H1 (cell line): Measurements from ENCODE around the gene CFL2. TPM values are rescaled to one million over a fixed set of nuclear protein-coding genes. Genes with fewer than 3 reads are reported as not detected.

Source experiments
- polyA plus RNA-seq, 7 experiments: library from polyadenylated mRNA; depleted of rRNA in 3 of 7; stranded (reverse) in 5 of 7; unstranded in 2 of 7; fragments of >200 nt in 5 of 7; fragments of 200-250 nt in 2 of 7; gene quantifications; 1 replicate in 5 of 7; 2 replicates in 1 of 7; 4 replicates in 1 of 7; pipeline versions ENCODE4 v1.2.1 to v1.2.3, GENCODE V29; 2011 to 2013; ENCODE audit warnings: missing spikeins in 2 of 7, mixed read lengths in 2 of 7
- total RNA-seq: library from RNA; stranded (reverse); fragmentation: NEBNext Ultra II Directional; extraction: Animal tissue kit (Norgen Biotek cat#: 25700); gene quantifications from 2 replicates; pipeline ENCODE4 v1.2.1, GENCODE V29; 2021
- TF ChIP-seq, protein P1 (sequence below): fragments of 300-600 bp; sonication (generic); IDR thresholded peaks from 2 replicates; pipeline ENCODE4 v1.7.1; 2012; ENCODE audit warnings: low read length, moderate library complexity, mild to moderate bottlenecking, inconsistent platforms; ENCODE audit not compliant: insufficient replicate concordance

The CFL2 gene
- total and polyA plus RNA-seq, 2 of the 8 experiments (the other 6 are each of a cell fraction or from before 2014, with no cell fraction given) = 9.7 to 20.5 TPM

DNA sequence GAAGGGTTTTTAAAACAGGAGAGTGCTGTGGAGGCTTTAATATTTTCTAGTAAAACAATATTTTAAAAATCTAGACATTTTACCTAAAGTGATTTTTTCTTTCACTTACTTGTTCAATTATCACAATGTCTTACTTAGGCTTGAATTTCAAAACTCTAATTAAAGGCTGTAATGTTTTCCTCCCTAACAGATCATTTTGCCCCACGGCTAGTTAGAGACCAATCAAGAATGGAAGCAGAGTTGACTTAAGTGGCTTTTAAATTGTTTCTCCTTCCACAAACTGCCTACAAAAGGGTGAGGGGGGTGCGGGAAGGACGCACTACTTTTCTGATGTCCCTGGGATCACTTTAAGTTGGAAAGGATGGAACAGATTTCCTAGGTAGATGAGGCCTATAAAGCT lies 9.5 kb upstream of the CFL2 start (continued):
- TF ChIP-seq, protein P1, sequence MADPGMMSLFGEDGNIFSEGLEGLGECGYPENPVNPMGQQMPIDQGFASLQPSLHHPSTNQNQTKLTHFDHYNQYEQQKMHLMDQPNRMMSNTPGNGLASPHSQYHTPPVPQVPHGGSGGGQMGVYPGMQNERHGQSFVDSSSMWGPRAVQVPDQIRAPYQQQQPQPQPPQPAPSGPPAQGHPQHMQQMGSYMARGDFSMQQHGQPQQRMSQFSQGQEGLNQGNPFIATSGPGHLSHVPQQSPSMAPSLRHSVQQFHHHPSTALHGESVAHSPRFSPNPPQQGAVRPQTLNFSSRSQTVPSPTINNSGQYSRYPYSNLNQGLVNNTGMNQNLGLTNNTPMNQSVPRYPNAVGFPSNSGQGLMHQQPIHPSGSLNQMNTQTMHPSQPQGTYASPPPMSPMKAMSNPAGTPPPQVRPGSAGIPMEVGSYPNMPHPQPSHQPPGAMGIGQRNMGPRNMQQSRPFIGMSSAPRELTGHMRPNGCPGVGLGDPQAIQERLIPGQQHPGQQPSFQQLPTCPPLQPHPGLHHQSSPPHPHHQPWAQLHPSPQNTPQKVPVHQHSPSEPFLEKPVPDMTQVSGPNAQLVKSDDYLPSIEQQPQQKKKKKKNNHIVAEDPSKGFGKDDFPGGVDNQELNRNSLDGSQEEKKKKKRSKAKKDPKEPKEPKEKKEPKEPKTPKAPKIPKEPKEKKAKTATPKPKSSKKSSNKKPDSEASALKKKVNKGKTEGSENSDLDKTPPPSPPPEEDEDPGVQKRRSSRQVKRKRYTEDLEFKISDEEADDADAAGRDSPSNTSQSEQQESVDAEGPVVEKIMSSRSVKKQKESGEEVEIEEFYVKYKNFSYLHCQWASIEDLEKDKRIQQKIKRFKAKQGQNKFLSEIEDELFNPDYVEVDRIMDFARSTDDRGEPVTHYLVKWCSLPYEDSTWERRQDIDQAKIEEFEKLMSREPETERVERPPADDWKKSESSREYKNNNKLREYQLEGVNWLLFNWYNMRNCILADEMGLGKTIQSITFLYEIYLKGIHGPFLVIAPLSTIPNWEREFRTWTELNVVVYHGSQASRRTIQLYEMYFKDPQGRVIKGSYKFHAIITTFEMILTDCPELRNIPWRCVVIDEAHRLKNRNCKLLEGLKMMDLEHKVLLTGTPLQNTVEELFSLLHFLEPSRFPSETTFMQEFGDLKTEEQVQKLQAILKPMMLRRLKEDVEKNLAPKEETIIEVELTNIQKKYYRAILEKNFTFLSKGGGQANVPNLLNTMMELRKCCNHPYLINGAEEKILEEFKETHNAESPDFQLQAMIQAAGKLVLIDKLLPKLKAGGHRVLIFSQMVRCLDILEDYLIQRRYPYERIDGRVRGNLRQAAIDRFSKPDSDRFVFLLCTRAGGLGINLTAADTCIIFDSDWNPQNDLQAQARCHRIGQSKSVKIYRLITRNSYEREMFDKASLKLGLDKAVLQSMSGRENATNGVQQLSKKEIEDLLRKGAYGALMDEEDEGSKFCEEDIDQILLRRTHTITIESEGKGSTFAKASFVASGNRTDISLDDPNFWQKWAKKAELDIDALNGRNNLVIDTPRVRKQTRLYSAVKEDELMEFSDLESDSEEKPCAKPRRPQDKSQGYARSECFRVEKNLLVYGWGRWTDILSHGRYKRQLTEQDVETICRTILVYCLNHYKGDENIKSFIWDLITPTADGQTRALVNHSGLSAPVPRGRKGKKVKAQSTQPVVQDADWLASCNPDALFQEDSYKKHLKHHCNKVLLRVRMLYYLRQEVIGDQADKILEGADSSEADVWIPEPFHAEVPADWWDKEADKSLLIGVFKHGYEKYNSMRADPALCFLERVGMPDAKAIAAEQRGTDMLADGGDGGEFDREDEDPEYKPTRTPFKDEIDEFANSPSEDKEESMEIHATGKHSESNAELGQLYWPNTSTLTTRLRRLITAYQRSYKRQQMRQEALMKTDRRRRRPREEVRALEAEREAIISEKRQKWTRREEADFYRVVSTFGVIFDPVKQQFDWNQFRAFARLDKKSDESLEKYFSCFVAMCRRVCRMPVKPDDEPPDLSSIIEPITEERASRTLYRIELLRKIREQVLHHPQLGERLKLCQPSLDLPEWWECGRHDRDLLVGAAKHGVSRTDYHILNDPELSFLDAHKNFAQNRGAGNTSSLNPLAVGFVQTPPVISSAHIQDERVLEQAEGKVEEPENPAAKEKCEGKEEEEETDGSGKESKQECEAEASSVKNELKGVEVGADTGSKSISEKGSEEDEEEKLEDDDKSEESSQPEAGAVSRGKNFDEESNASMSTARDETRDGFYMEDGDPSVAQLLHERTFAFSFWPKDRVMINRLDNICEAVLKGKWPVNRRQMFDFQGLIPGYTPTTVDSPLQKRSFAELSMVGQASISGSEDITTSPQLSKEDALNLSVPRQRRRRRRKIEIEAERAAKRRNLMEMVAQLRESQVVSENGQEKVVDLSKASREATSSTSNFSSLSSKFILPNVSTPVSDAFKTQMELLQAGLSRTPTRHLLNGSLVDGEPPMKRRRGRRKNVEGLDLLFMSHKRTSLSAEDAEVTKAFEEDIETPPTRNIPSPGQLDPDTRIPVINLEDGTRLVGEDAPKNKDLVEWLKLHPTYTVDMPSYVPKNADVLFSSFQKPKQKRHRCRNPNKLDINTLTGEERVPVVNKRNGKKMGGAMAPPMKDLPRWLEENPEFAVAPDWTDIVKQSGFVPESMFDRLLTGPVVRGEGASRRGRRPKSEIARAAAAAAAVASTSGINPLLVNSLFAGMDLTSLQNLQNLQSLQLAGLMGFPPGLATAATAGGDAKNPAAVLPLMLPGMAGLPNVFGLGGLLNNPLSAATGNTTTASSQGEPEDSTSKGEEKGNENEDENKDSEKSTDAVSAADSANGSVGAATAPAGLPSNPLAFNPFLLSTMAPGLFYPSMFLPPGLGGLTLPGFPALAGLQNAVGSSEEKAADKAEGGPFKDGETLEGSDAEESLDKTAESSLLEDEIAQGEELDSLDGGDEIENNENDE = no peak
